Measurements from ENCODE around the gene ATP5PO. TPM values are rescaled to one million over a fixed set of nuclear protein-coding genes. Genes with fewer than 3 reads are reported as not detected.

The ATP5PO gene
- total RNA-seq (2021): 254 and 255 TPM in 2 replicates
- percentile 99 among the genes with signal in this experiment for Bru-seq, nascent RNA
- BruChase-seq, experiment 1, labeled RNA remaining after a 2-hour chase: percentile 98 among the genes with signal in this experiment
- BruChase-seq, experiment 2, labeled RNA remaining after a 6-hour chase: percentile 99 among the genes with signal in this experiment
- long read RNA-seq, transcript ATP5PO-201 (7 exons, 932 nt): major isoform, 302 of 317 reads
- long read RNA-seq, partial matches to known transcripts: 5 of 317 reads
- long read RNA-seq, other reads (novel, unspliced or antisense): 10 of 317 reads

GRCh38 chr21:33915368-33916199 is at the start of gene ATP5PO:
ATP5PO (minus strand) TSS chr21:33915804; CDS start chr21:33915763, 41 bp downstream.
- H3K9me3 ChIP-seq (ENCODE audit: low read depth, low read length, poor library complexity, severe bottlenecking): no peaks in the 10 kb centered on the region
- peak; percentile 98 for DNase-seq (ENCODE audit: low spot score)
- ChIA-PET CTCF (no interaction called here), POLR2A (ENCODE audit: low non-redundant PET) (no interaction called here)
- intact Hi-C loops (cut with micrococcal nuclease; ENCODE audit: unreplicated experiment): no loop called here
- TF ChIP-seq CTCF (conservative IDR thresholded peaks at IDR 0.05; ENCODE audit: low read depth, low read length): no peak
- no peak for TF ChIP-seq EZH2 (IDR thresholded peaks at IDR 0.05; ENCODE audit: borderline replicate concordance, low read depth, low read length, poor library complexity, severe bottlenecking)
- H3K4me3 ChIP-seq (ENCODE audit: low read depth, low read length, poor library complexity, severe bottlenecking): peak within 1 kb of the TSS; percentile 83
- peaks cover 30% of the 10 kb centered on the region for H3K36me3 ChIP-seq (ENCODE audit: insufficient read depth, low read length, poor library complexity, severe bottlenecking)
- H3K27me3 ChIP-seq (replicated peaks; ENCODE audit: insufficient read depth, low read depth, low read length, poor library complexity): no peaks in the 10 kb centered on the region
- TSS peak; percentile 66 for BruUV-seq (replicated peaks)
- H3K4me1 ChIP-seq (ENCODE audit: insufficient read depth, low read length, poor library complexity, severe bottlenecking): peaks cover 10% of the 10 kb centered on the region
- peak within 1 kb of the TSS; percentile 78 for H3K27ac ChIP-seq (ENCODE audit: low read depth, low read length, poor library complexity, severe bottlenecking)

DNA sequence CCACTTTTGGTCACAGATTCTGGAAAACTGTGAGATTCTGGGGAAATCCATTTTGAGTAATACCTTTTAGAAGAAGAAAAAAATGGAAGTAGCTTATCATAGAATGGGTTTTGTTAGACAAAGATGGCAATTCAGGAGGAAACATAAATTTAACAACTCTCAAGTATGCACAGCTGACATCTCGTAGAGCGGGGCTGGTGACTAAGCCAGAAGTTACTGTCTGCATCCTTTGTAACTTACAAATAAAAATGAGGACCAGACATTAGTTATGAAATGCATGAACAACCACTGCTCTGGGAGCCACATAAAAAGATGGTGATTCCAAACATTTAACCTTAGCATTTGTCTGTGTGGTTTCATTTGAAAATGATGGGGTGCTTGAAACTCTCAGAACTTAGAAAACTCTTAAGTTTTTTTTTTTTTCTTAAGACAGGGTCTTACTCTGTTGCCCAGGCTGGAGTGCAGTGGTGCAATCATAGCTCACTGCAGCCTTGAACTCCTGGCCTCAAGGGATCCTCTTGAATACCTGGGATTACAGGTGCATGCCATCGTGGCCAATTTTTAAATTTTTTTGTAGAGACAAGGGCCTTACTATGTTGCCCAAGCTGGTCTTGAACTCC is 49.2 kb upstream of the ATP5PO start:
- CTCF ChIA-PET: no interaction called here

More for the DNA sequence above, 49.2 kb upstream of the ATP5PO start:
- Histone ChIP-seq H3K4me1 (ENCODE audit: insufficient read depth, low read length, poor library complexity, severe bottlenecking) (peaks cover 8% of the 10 kb centered on the region), H3K9me3 (ENCODE audit: low read depth, low read length, poor library complexity, severe bottlenecking) (no peaks in the 10 kb centered on the region), H3K27me3 (replicated peaks; ENCODE audit: insufficient read depth, low read depth, low read length, poor library complexity) (no peaks in the 10 kb centered on the region), H3K4me3 (ENCODE audit: low read depth, low read length, poor library complexity, severe bottlenecking) (no peak overlapping the region), H3K36me3 (ENCODE audit: insufficient read depth, low read length, poor library complexity, severe bottlenecking) (no peaks in the 10 kb centered on the region), H3K27ac (ENCODE audit: low read depth, low read length, poor library complexity, severe bottlenecking) (no peak overlapping the region)
- no peak for TF ChIP-seq CTCF (conservative IDR thresholded peaks at IDR 0.05; ENCODE audit: low read depth, low read length)
- TF ChIP-seq EZH2 (IDR thresholded peaks at IDR 0.05; ENCODE audit: borderline replicate concordance, low read depth, low read length, poor library complexity, severe bottlenecking): no peak
- DNase-seq (ENCODE audit: low spot score): no peak
- intact Hi-C loops (cut with micrococcal nuclease; ENCODE audit: unreplicated experiment): no loop called here
- BruUV-seq (replicated peaks): no TSS peak
- POLR2A ChIA-PET (ENCODE audit: low non-redundant PET): no interaction called here

Data from A673 (cell line).